Activated naive CD8-positive, alpha-beta T cell treated with anti-CD3 and anti-CD28 coated beads, Interleukin-2, amount 10 ng/mL, durations not matched to agents 7 days and 5 days (primary cell): ENCODE data around the gene ATP11B. TPM values are rescaled to one million over a fixed set of nuclear protein-coding genes. Genes with fewer than 3 reads are reported as not detected.
A peak's percentile ranks its signal among the peaks of the same experiment; 100 is the strongest.

Experiments
- ATAC-seq: fragments of 150-1000 bp; cut with Tn5 transposase; one replicate; pipeline ENCODE4 v1.10.0; 2021; ENCODE audit warnings: low read depth, moderate library complexity
- POLR2A ChIA-PET: fragments of 350-600 bp; sonication (Branson Sonifier 250); formaldehyde crosslinking; loops from one replicate; lab custom pipeline; 2021; ENCODE audit warnings: antibody characterized with exemption; lab: Charles Lee
- DNase-seq: peaks from one replicate; pipeline ENCODE4 v3.0.0; 2021
- H3K27ac Mint-ChIP-seq: one replicate; pipeline ENCODE4 v1.8.0; 2022; ENCODE audit warnings: mild to moderate bottlenecking, mixed read lengths
- H3K27me3 Mint-ChIP-seq: one replicate; pipeline ENCODE4 v1.8.0; 2022; ENCODE audit warnings: mild to moderate bottlenecking, moderate library complexity, mixed read lengths
- H3K36me3 Mint-ChIP-seq: one replicate; pipeline ENCODE4 v1.8.0; 2021; ENCODE audit warnings: mild to moderate bottlenecking, mixed read lengths
- H3K4me1 Mint-ChIP-seq: one replicate; pipeline ENCODE4 v1.8.0; 2021; ENCODE audit warnings: mixed read lengths
- H3K4me3 Mint-ChIP-seq: one replicate; pipeline ENCODE4 v1.8.0; 2022; ENCODE audit warnings: mild to moderate bottlenecking, moderate library complexity, mixed read lengths
- H3K9me3 Mint-ChIP-seq: one replicate; pipeline ENCODE4 v1.8.0; 2021; ENCODE audit warnings: mixed read lengths
- total RNA-seq, 2 experiments: library from RNA; stranded (reverse); gene quantifications; one replicate each; pipeline ENCODE4 v1.2.3, GENCODE V29; 2021

The ATP11B gene
- total RNA-seq, 2 experiments from 2014 or later, result 125 to 136 TPM

DNA sequence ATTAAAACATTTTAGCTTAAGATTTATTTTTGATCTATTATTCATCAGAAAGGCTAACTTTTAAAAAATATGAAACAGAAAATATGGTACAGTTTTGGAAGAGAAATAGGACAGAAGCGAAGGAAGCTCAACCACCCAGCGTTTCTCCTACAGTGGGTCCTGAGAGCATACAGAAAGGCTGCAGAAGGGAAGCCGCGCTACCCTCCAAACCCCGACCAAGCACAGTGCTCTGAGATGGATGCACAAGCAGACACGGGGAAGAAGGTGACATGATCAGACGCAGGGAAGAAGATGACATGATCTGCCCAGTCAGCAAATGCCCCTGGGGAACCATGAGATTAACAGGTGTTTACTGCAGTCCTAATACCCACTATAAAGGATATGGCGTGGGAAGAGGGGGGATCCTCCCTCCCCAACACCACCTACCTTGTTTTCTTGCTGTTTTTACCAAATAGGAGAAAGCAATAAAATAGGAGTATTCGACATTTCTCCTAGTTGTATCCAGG, 172.6 kb downstream of the ATP11B start:
- H3K4me3 Mint-ChIP-seq, result no peak overlapping the region
- ATAC-seq (no peak), DNase-seq (no peak)
- H3K27ac Mint-ChIP-seq, result no peak overlapping the region
- H3K4me1 Mint-ChIP-seq, result peaks cover 46% of the 10 kb centered on the region
- POLR2A ChIA-PET, result no interaction called here
- H3K36me3 Mint-ChIP-seq, result peaks cover 32% of the 10 kb centered on the region
- no peaks in the 10 kb centered on the region for H3K9me3 Mint-ChIP-seq
- H3K27me3 Mint-ChIP-seq, result no peaks in the 10 kb centered on the region

DNA sequence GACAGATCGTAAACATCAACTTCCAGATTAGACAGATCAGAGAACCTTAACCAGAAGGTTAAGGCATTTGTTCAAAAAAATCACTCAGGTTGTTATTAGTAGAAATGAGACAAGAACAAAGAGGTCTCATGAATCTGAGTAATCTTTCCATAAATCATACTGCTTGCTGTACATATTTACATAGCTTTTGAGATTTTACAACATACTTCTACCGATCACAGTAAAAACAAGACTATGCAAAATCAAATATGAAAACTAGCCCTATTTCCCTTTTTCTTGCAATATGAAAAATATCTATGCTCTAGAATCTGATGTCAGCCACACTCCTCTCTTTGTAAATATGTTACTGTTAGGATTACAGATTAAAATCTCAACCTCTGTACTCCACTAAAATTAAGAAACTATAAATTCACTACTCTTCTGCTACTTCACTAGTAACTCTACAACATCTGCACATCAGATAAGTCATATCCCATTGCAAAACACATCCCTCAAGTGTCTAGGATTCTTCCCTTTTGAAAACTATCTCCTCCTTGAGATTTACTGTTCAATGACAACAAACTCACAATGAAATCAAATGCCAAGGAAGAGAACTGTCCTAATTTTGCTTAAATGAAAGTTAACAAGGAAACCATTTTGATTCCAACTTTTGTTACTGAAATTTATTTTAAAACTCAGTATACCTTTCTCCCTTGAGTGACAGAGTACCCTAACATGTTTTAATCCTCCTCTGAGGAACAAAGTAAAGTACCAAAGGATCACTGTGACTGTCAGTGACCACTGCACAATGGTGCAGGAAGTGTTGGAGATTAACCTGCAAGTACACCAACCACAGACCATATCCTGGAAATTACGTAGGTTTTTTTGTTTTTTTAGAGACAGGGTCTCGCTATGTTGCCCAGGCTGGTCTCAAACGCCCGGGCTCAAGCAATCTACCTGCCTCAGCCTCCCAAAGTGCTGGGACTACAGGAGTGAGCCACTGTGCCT, 174.2 kb downstream of the ATP11B start:
- H3K27me3 Mint-ChIP-seq, result no peaks in the 10 kb centered on the region
- peak overlapping the region; percentile 73 for H3K4me3 Mint-ChIP-seq

DNA sequence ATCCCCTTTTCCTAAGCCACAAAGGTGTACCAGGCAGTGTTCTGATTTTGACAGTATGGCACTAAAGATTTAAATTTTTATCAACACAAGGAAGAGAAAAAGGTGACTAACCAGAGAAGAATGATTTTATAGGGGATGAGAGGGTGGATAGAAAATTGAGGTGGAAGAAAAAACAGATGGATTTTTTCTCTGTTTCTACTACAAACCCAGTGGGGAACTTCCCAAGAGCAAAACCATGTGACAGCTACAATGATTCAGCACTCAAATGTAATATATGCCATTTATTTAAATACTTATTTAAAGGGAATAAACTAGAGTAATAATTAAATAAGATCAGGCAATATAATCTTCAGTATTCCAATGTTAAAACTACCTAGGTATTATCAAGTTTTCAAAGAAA, 176.0 kb downstream of the ATP11B start:
- H3K36me3 Mint-ChIP-seq, result peaks cover 34% of the 10 kb centered on the region
- H3K27ac Mint-ChIP-seq, result no peak overlapping the region
- H3K4me3 Mint-ChIP-seq, result no peak overlapping the region
- no peaks in the 10 kb centered on the region for H3K27me3 Mint-ChIP-seq
- H3K4me1 Mint-ChIP-seq, result peaks cover 50% of the 10 kb centered on the region
- no peak for ATAC-seq
- no peaks in the 10 kb centered on the region for H3K9me3 Mint-ChIP-seq
- no peak for DNase-seq
- POLR2A ChIA-PET, result interaction anchor here (1.6 to 1.7 kb wide), 2 partner anchors 10 to 11 kb away, joined by 5 to 7 read pairs; partner anchors contain the start of gene DCUN1D1

More for the DNA sequence above, 174.2 kb downstream of the ATP11B start:
- Mint-ChIP-seq H3K27ac (peak overlapping the region; percentile 86), H3K4me1 (peaks cover 52% of the 10 kb centered on the region), H3K9me3 (no peaks in the 10 kb centered on the region), H3K36me3 (peaks cover 33% of the 10 kb centered on the region)
- ATAC-seq (peak; percentile 92), DNase-seq (no peak)
- POLR2A ChIA-PET, result interaction anchor here (0.5 to 1.7 kb wide), 2 partner anchors 13 to 105 kb away, joined by 4 to 5 read pairs; partner anchors contain the start of gene DCUN1D1

DNA sequence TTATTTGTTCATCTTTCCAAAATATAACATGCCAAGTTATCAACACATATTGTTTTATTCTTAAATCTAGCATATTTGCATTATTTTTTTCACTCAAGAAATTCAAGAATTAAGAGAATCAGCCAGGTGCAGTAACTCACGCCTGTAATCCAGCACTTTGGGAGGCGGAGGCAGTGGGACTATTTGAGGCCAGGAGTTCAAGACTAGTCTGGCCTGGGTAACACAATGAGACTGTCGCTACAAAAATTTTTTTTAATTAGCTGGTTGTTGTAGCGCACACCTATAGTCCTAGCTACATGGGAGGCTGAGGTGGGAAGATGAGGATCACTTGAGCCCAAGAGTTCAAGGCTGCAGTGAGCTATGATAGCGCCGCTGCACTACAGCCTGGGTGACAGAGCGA, 176.5 kb downstream of the ATP11B start:
- Mint-ChIP-seq H3K27me3 (no peaks in the 10 kb centered on the region), H3K36me3 (peaks cover 30% of the 10 kb centered on the region), H3K27ac (no peak overlapping the region), H3K4me1 (peaks cover 48% of the 10 kb centered on the region), H3K4me3 (no peak overlapping the region), H3K9me3 (no peaks in the 10 kb centered on the region)
- POLR2A ChIA-PET, result interaction anchor here (1.4 to 1.6 kb wide), 2 partner anchors 9 to 10 kb away, joined by 5 to 7 read pairs; no protein-coding TSS in a partner anchor
- ATAC-seq, result no peak
- DNase-seq, result no peak

DNA sequence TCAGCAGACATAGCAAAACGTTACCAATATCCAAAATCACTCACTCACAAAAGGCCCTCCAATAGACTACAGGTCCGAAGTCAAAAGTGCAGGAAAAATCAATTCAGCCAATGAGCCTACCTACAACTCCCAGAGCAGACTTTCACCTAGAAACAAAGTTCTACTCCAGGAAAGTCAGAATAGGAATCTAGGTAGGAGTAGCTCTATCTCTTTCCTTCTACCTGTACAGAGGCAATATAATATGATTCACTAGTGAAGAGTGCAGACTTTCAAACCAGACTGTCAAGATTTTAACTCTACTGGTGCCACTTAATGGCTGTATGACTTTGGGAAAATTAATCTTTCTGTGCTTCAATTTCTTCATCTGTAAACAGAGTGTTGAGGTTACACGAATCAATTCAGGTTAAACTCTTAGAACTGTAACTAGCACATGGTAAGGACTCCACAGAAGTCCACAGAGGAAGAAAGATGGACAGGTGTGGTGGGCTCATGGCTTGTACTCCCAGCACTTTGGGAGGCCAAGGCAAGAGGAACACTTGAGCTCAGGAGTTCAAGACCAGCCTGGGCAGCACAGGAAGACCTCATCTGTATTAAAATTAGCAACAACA, 177.6 kb downstream of the ATP11B start:
- H3K9me3 Mint-ChIP-seq, result no peaks in the 10 kb centered on the region
- peaks cover 26% of the 10 kb centered on the region for H3K36me3 Mint-ChIP-seq
- H3K4me1 Mint-ChIP-seq, result peaks cover 45% of the 10 kb centered on the region
- no peak overlapping the region for H3K4me3 Mint-ChIP-seq
- DNase-seq (no peak), ATAC-seq (no peak)
- no peaks in the 10 kb centered on the region for H3K27me3 Mint-ChIP-seq
- no peak overlapping the region for H3K27ac Mint-ChIP-seq
- POLR2A ChIA-PET, result interaction anchor here (1.4 kb wide), 1 partner anchor 9 kb away, joined by 5 read pairs; no protein-coding TSS in a partner anchor

Other genes with a start within 250 kb of the ATP11B start
- 10 to 100 TPM; 68.2 to 69.7 TPM for gene DCUN1D1, start 187.0 kb downstream of the ATP11B start, total RNA-seq